ENCODE data around the gene LYZL2. TPM values are rescaled to one million over a fixed set of nuclear protein-coding genes. Genes with fewer than 3 reads are reported as not detected.

LYZL2 gene
- total RNA-seq = not detected in 2 replicates

DNA sequence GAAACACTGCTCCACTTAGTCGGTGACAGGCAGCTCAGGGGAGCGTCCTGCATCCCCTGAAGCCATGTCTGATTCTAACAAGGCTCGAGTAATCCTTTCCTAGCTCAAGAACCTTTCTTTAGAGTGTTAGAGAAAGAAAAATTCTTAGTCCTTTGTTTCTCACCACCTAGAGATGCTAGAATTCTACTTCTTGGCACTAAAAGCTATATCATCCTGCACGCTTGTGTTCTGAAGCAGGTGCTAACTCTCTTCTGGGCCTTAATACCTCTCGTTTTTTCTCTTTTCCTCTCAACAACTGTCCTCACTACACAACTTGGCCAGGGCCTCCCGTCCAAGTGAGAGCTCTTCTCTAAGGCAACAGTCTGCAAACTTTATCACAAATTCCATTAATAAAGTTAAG lies at the start of gene LYZL2:
Gene LYZL2, minus strand, starts transcription at position 101 of the 400 bp plus-strand sequence. CDS start 2,838 bp downstream, outside the sequence.

Other genes with a start within 250 kb of the LYZL2 start
- 28.6 and 38.5 TPM in 2 replicates for gene MAP3K8, start 195.6 kb downstream of the LYZL2 start, total RNA-seq

All from articular chondrocyte of knee joint (primary cell).